Measurements from ENCODE around the gene KRTAP9-7. TPM values are rescaled to one million over a fixed set of nuclear protein-coding genes. Genes with fewer than 3 reads are reported as not detected.

KRTAP9-7 gene
- total RNA-seq, 1 donor from 2014 or later = not detected

DNA sequence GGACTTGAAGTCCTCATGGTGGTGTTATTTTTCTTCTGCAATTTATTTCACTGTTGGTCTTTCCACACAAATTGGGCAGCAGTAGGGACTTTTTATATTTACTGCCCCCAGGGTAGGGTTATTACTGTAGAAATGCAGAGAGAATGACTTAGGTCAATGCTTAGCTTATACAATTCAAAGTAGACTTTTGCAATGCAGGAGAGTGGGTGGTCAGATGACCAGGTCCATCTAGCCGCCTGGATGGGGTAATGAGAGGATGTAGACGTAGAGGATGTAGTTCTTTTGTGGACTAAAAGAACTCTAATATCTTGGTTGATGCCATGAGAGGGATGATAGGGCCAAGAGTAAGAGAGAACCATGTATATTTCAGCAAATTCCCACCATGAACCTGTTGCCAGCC, 42.7 kb downstream of the KRTAP9-7 start:
- intact Hi-C loops (cut with micrococcal nuclease) = no loop called here

- intact Hi-C loops (cut with micrococcal nuclease) = loop anchor here (1.0 to 5.0 kb wide), 4 partner anchors 174 to 965 kb away; no protein-coding TSS in a partner anchor
Measured at GRCh38 chr17:41322094-41322902, 46.8 kb downstream of the KRTAP9-7 start.

GRCh38 chr17:41322903-41323895, 47.7 kb downstream of the KRTAP9-7 start:
- intact Hi-C loops (cut with micrococcal nuclease) = loop anchor here (1.0 to 5.0 kb wide), 4 partner anchors 173 to 966 kb away; no protein-coding TSS in a partner anchor

- intact Hi-C loops (cut with micrococcal nuclease) = loop anchor here (5.0 kb wide), 2 partner anchors 343 to 967 kb away; no protein-coding TSS in a partner anchor
Measured at GRCh38 chr17:41324180-41325075, 48.9 kb downstream of the KRTAP9-7 start.

GRCh38 chr17:41325126-41325525, 49.6 kb downstream of the KRTAP9-7 start:
- intact Hi-C loops (cut with micrococcal nuclease) = no loop called here

GRCh38 chr17:41325611-41326010, 50.1 kb downstream of the KRTAP9-7 start:
- intact Hi-C loops (cut with micrococcal nuclease) = no loop called here

Other genes starting within 250 kb of the KRTAP9-7 start
- gene KRTAP1-5, start 248.5 kb upstream of the KRTAP9-7 start, total RNA-seq = not detected in 2 replicates
- gene KRTAP1-4, start 245.5 kb upstream of the KRTAP9-7 start, total RNA-seq = not detected in 2 replicates
- gene KRTAP1-3, start 240.8 kb upstream of the KRTAP9-7 start, total RNA-seq = not detected in 2 replicates
- not detected in 2 replicates for gene KRTAP1-1, start 234.2 kb upstream of the KRTAP9-7 start, total RNA-seq
- not detected in 2 replicates for gene KRTAP2-1, start 228.4 kb upstream of the KRTAP9-7 start, total RNA-seq
- not detected in 2 replicates for gene KRTAP2-2, start 220.5 kb upstream of the KRTAP9-7 start, total RNA-seq
- gene KRTAP2-3, start 215.6 kb upstream of the KRTAP9-7 start, total RNA-seq = not detected in 2 replicates
- not detected in 2 replicates for gene KRTAP2-4, start 209.8 kb upstream of the KRTAP9-7 start, total RNA-seq
- not detected in 2 replicates for gene KRTAP4-7, start 191.5 kb upstream of the KRTAP9-7 start, total RNA-seq
- gene KRTAP4-8, start 177.6 kb upstream of the KRTAP9-7 start, total RNA-seq = not detected in 2 replicates
- not detected in 2 replicates for gene KRTAP4-16, start 173.5 kb upstream of the KRTAP9-7 start, total RNA-seq
- not detected in 2 replicates for gene KRTAP4-9, start 170.3 kb upstream of the KRTAP9-7 start, total RNA-seq
- gene KRTAP4-11, start 157.3 kb upstream of the KRTAP9-7 start, total RNA-seq = not detected in 2 replicates
- not detected in 2 replicates for gene KRTAP4-12, start 151.5 kb upstream of the KRTAP9-7 start, total RNA-seq
- gene KRTAP4-6, start 135.2 kb upstream of the KRTAP9-7 start, total RNA-seq = not detected in 2 replicates
- not detected in 2 replicates for gene KRTAP4-5, start 125.9 kb upstream of the KRTAP9-7 start, total RNA-seq
- gene KRTAP4-4, start 115.0 kb upstream of the KRTAP9-7 start, total RNA-seq = not detected in 2 replicates
- not detected in 2 replicates for gene KRTAP4-3, start 107.5 kb upstream of the KRTAP9-7 start, total RNA-seq
- gene KRTAP4-2, start 97.5 kb upstream of the KRTAP9-7 start, total RNA-seq = not detected in 2 replicates
- gene KRTAP4-1, start 90.8 kb upstream of the KRTAP9-7 start, total RNA-seq = not detected in 2 replicates
- not detected in 2 replicates for gene KRTAP9-1, start 85.8 kb upstream of the KRTAP9-7 start, total RNA-seq
- not detected in 2 replicates for gene KRTAP9-2, start 49.0 kb upstream of the KRTAP9-7 start, total RNA-seq
- not detected in 2 replicates for gene KRTAP9-3, start 43.2 kb upstream of the KRTAP9-7 start, total RNA-seq
- not detected in 2 replicates for gene KRTAP9-8, start 37.7 kb upstream of the KRTAP9-7 start, total RNA-seq
- gene KRTAP9-4, start 26.0 kb upstream of the KRTAP9-7 start, total RNA-seq = not detected in 2 replicates
- gene KRTAP9-9, start 20.3 kb upstream of the KRTAP9-7 start, total RNA-seq = not detected in 2 replicates
- not detected in 2 replicates for gene KRTAP9-6, start 10.3 kb upstream of the KRTAP9-7 start, total RNA-seq
- not detected in 2 replicates for gene KRTAP29-1, start 27.2 kb downstream of the KRTAP9-7 start, total RNA-seq
- gene KRTAP16-1, start 33.6 kb downstream of the KRTAP9-7 start, total RNA-seq = not detected in 2 replicates
- not detected in 2 replicates for gene KRTAP17-1, start 40.0 kb downstream of the KRTAP9-7 start, total RNA-seq
- not detected in 2 replicates for gene KRT33A, start 75.1 kb downstream of the KRTAP9-7 start, total RNA-seq
- not detected in 2 replicates for gene KRT33B, start 94.1 kb downstream of the KRTAP9-7 start, total RNA-seq
- gene KRT34, start 106.6 kb downstream of the KRTAP9-7 start, total RNA-seq = not detected in 2 replicates
- gene KRT31, start 121.9 kb downstream of the KRTAP9-7 start, total RNA-seq = not detected in 2 replicates
- not detected in 2 replicates for gene KRT37, start 148.9 kb downstream of the KRTAP9-7 start, total RNA-seq
- gene KRT38, start 165.3 kb downstream of the KRTAP9-7 start, total RNA-seq = not detected in 2 replicates
- not detected in 2 replicates for gene KRT32, start 191.7 kb downstream of the KRTAP9-7 start, total RNA-seq
- not detected in 2 replicates for gene KRT35, start 205.5 kb downstream of the KRTAP9-7 start, total RNA-seq
- not detected in 2 replicates for gene KRT36, start 214.2 kb downstream of the KRTAP9-7 start, total RNA-seq
- not detected in 2 replicates for gene KRT13, start 229.9 kb downstream of the KRTAP9-7 start, total RNA-seq
- gene KRT15, start 243.2 kb downstream of the KRTAP9-7 start, total RNA-seq = not detected in 2 replicates